ENCODE measurements around the gene CSAD. TPM values are rescaled to one million over a fixed set of nuclear protein-coding genes. Genes with fewer than 3 reads are reported as not detected.
A peak's percentile ranks its signal among the peaks of the same experiment; 100 is the strongest.

Gene CSAD
- total and polyA plus RNA-seq, 10 donors = 17.9 to 73.0 (median 36.3) TPM

- H3K36me3 ChIP-seq = peaks cover 0 to under 1% (median 0%) of the 10 kb centered on the region in 6 donors
Measured at GRCh38 chr12:53219956-53220693, 39.4 kb upstream of the CSAD start.

GRCh38 chr12:53219292-53219955 is 38.7 kb upstream of the CSAD start:
- intact Hi-C loops (cut with DNase I; ENCODE audit: low total_unique reads) = no loop called here
- Histone ChIP-seq H3K9me3 (no peaks in the 10 kb centered on the region), H3K27me3 (replicated peaks in 1 of 7) (peaks cover 0 to 5% (median 0%) of the 10 kb centered on the region in 7 donors)

More at GRCh38 chr12:53219956-53220693, 39.4 kb upstream of the CSAD start:
- Histone ChIP-seq H3K9me3 (no peaks in the 10 kb centered on the region), H3K27me3 (replicated peaks in 1 of 7) (peaks cover 0 to 5% (median 0%) of the 10 kb centered on the region in 7 donors), H3K4me3 (peak overlapping the region; percentile 75 to 93 (median 80)), H3K4me1 (peaks cover 43 to 95% (median 82%) of the 10 kb centered on the region in 6 donors), H3K27ac (peak overlapping the region; percentile 97 to 98 (median 98))
- TF ChIP-seq POLR2A (IDR thresholded peaks at IDR 0.05) = peak in 1 of 3 donors; percentile 14
- TF ChIP-seq CTCF (IDR thresholded peaks at IDR 0.05 in 8 of 11, conservative IDR thresholded peaks at IDR 0.05 in 3 of 11) = no peak
- peak; percentile 44 to 53 (median 46) for TF ChIP-seq POLR2AphosphoS5 (IDR thresholded peaks at IDR 0.05)
- DNase-seq = peak; percentile 95
- WGBS, 5 donors = 0 to 1% (median 1%) methylated on average over 29 to 51 of the region's 53 CpGs
- intact Hi-C loops (cut with DNase I; ENCODE audit: low total_unique reads) = no loop called here

GRCh38 chr12:53218551-53219291 is 38.0 kb upstream of the CSAD start:
- TF ChIP-seq POLR2A (IDR thresholded peaks at IDR 0.05) (no peak), POLR2AphosphoS5 (IDR thresholded peaks at IDR 0.05) (no peak), CTCF (IDR thresholded peaks at IDR 0.05 in 8 of 11, conservative IDR thresholded peaks at IDR 0.05 in 3 of 11) (no peak)
- Histone ChIP-seq H3K4me3 (peak overlapping the region; percentile 75 to 93 (median 80)), H3K36me3 (peaks cover 0 to 15% (median 4%) of the 10 kb centered on the region in 6 donors), H3K27ac (peak overlapping the region; percentile 75 to 98 (median 98)), H3K4me1 (peaks cover 50 to 97% (median 86%) of the 10 kb centered on the region in 6 donors), H3K27me3 (replicated peaks in 1 of 7) (peaks cover 0 to 5% (median 0%) of the 10 kb centered on the region in 7 donors), H3K9me3 (no peaks in the 10 kb centered on the region)
- WGBS, 5 donors = 42 to 82% (median 65%) methylated on average over 24 to 30 of the region's 30 CpGs
- peak; percentile 77 for DNase-seq
- intact Hi-C loops (cut with DNase I; ENCODE audit: low total_unique reads) = no loop called here

More at GRCh38 chr12:53219292-53219955, 38.7 kb upstream of the CSAD start:
- H3K4me3 ChIP-seq = peak overlapping the region; percentile 75 to 93 (median 80)
- H3K36me3 ChIP-seq = peaks cover 0 to 8% (median under 1%) of the 10 kb centered on the region in 6 donors
- peak; percentile 44 to 74 (median 71) for TF ChIP-seq POLR2AphosphoS5 (IDR thresholded peaks at IDR 0.05)
- no peak for TF ChIP-seq CTCF (IDR thresholded peaks at IDR 0.05 in 8 of 11, conservative IDR thresholded peaks at IDR 0.05 in 3 of 11)
- 8 to 19% (median 14%) methylated on average over 8 to 27 of the region's 27 CpGs for WGBS, 5 donors
- H3K27ac ChIP-seq = peak overlapping the region; percentile 75 to 98 (median 98)
- H3K4me1 ChIP-seq = peaks cover 48 to 97% (median 85%) of the 10 kb centered on the region in 6 donors
- peak; percentile 86 for DNase-seq
